Progenitor cell of endocrine pancreas (in vitro differentiated cells): Measurements from ENCODE around the gene SPSB4. TPM values are rescaled to one million over a fixed set of nuclear protein-coding genes. Genes with fewer than 3 reads are reported as not detected.

Source experiments
- DNase-seq: peaks from one replicate; pipeline ENCODE4 v3.0.0; 2021; ENCODE audit warnings: low spot score; ENCODE audit not compliant: unreplicated experiment
- H3K27ac Mint-ChIP-seq: 2 replicates; pipeline ENCODE4 v1.8.0; 2021; ENCODE audit warnings: mild to moderate bottlenecking, moderate library complexity, mixed read lengths
- H3K27me3 Mint-ChIP-seq: 2 replicates; pipeline ENCODE4 v1.8.0; 2021; ENCODE audit warnings: mixed read lengths
- H3K36me3 Mint-ChIP-seq: 2 replicates; pipeline ENCODE4 v1.8.0; 2022; ENCODE audit warnings: mixed read lengths; ENCODE audit not compliant: insufficient read depth
- H3K4me1 Mint-ChIP-seq: 2 replicates; pipeline ENCODE4 v1.8.0; 2021; ENCODE audit warnings: low read depth, mixed read lengths
- H3K4me3 Mint-ChIP-seq: 2 replicates; pipeline ENCODE4 v1.8.0; 2021; ENCODE audit warnings: low read depth, mild to moderate bottlenecking, moderate library complexity, mixed read lengths
- H3K9me3 Mint-ChIP-seq: 2 replicates; pipeline ENCODE4 v1.8.0; 2021; ENCODE audit warnings: low read depth, mixed read lengths
- total RNA-seq: library from RNA; stranded (reverse); gene quantifications from 2 replicates; pipeline ENCODE4 v1.2.1, GENCODE V29; 2021
- TF ChIP-seq, protein P1 (sequence below): fragments of 200-600 bp; sonication (generic); IDR thresholded peaks from one replicate; pipeline ENCODE4 v1.5.0; 2021; ENCODE audit warnings: antibody characterized with exemption, mild to moderate bottlenecking; ENCODE audit not compliant: unreplicated experiment

Gene SPSB4
- total RNA-seq, 1 donor from 2014 or later = 9.5 TPM

DNA sequence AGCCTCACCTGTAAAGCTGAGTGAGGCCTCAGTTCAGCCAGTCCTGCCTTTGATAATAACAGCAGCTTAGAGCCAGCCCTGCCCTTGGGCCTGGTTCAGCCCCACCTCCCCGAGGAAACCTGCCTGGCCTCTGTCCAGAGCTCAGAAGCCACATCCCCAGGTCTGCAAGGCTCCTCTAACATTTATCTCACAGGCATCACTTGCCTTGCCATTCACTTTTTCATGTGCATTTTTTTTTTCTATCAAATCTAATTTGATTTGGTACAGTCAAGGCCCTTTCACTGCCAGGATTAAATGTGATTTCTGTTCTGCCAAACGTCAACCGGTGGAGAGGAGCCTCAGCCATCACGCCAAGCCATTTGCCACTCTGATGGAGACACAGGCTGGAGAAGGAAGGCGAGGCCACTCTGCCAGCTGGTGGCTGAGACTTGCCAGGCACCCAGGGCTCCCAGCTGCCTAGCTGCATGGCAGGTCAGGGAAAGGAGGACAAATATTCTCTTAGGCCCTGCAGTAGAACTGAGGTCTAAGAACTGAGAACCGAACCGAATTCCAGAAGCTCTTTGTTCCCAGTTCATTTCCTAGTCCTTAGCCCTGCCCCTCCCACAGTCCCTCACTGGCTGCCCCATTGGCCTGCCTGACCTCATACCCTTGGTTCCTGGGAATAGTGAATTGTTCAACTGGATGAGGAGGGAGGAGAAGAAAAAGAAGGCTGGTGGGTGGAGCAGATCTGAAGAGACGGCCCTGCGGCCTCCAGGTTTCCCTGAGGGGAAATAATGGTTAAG is 76.4 kb downstream of the SPSB4 start:
- Mint-ChIP-seq H3K27me3 (no peaks in the 10 kb centered on the region), H3K9me3 (peaks cover 5% of the 10 kb centered on the region), H3K27ac (no peak overlapping the region), H3K4me1 (peaks cover 4% of the 10 kb centered on the region), H3K4me3 (no peak overlapping the region), H3K36me3 (peaks cover 3% of the 10 kb centered on the region)
- no peak for DNase-seq
- TF ChIP-seq, protein P1, sequence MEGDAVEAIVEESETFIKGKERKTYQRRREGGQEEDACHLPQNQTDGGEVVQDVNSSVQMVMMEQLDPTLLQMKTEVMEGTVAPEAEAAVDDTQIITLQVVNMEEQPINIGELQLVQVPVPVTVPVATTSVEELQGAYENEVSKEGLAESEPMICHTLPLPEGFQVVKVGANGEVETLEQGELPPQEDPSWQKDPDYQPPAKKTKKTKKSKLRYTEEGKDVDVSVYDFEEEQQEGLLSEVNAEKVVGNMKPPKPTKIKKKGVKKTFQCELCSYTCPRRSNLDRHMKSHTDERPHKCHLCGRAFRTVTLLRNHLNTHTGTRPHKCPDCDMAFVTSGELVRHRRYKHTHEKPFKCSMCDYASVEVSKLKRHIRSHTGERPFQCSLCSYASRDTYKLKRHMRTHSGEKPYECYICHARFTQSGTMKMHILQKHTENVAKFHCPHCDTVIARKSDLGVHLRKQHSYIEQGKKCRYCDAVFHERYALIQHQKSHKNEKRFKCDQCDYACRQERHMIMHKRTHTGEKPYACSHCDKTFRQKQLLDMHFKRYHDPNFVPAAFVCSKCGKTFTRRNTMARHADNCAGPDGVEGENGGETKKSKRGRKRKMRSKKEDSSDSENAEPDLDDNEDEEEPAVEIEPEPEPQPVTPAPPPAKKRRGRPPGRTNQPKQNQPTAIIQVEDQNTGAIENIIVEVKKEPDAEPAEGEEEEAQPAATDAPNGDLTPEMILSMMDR = no peak

DNA sequence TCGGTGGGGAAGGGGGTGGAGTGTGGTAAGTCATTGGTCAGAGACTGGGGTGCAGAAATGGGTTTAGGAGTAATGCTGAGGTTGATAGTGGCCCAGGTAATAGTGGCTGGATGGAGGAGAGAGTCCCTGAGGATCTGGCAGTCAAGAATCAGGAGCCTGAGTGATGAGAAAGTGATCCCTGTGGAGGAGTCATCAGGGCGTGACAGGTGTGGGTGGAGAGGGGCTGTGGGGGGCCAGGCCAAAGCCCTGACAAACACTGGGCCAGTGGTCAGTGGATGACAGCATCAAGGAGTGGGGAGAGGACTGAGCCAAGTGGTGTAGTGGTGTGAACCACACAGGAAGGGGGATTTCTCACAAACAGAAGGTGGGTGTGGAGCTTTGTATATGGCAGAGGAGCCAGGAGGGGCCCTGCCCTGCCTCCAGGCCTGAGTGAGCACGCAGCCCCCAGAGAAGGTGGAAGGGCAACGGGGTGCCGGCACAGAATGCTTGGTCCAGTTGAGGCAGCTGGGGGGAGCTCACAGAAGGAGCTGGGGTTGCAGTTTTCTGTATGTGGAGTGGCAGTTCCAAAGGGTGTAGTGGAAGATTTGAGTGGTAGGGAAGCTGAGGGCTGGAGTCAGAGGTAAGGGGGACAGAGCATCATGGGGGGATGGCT is 77.1 kb downstream of the SPSB4 start:
- Mint-ChIP-seq H3K27me3 (no peaks in the 10 kb centered on the region), H3K4me3 (no peak overlapping the region), H3K27ac (no peak overlapping the region), H3K4me1 (peaks cover under 1% of the 10 kb centered on the region), H3K9me3 (peaks cover 5% of the 10 kb centered on the region), H3K36me3 (peaks cover 10% of the 10 kb centered on the region)
- DNase-seq = no peak
- TF ChIP-seq, protein P1 = no peak

DNA sequence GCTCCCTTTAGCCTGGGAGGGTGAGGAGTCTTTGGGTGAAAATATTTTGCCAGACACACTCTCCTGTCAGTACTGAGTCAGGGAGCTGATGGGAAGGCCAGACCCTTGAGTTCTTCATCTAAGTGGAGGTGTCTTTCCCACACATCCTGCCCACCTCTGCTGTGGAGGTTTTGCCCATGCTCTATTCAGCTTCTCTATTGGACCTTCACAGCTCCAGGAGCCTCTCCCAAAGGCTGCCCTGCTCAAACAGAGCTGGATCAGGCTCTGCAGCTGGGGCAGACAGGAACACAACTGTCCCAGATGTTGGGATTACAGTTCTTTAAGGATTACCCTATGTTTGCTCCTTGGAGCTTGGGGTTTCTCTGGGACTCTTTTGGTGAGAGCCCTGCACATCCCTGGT is 77.9 kb downstream of the SPSB4 start:
- H3K4me3 Mint-ChIP-seq = no peak overlapping the region
- no peak for DNase-seq
- H3K36me3 Mint-ChIP-seq = peaks cover 10% of the 10 kb centered on the region
- TF ChIP-seq, protein P1 = no peak
- H3K27me3 Mint-ChIP-seq = no peaks in the 10 kb centered on the region
- peaks cover 8% of the 10 kb centered on the region for H3K9me3 Mint-ChIP-seq
- no peak overlapping the region for H3K27ac Mint-ChIP-seq
- H3K4me1 Mint-ChIP-seq = no peaks in the 10 kb centered on the region

DNA sequence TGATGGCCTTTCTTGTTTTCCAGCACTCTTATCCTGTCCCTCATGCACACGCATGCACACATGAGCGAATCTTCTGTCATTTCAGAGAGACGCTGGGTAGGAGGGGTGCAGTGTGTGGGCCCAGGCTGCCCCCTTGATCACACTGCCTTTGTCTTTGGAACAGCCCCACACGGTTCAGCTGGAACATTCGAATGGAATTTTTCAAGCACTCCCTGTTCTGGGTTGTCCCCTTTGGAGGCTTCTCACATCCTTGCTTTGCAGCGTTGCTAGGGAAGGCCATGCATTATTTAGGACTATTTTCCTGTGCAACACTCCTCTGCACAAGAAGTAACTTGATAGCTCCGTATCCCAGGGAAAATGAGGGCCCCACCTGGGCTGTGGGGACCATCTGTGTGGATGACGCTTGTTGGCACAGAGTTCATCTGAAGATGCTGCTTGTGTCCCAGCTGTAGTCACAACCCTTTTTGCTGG is 78.4 kb downstream of the SPSB4 start:
- H3K27me3 Mint-ChIP-seq = no peaks in the 10 kb centered on the region
- H3K9me3 Mint-ChIP-seq = peaks cover 9% of the 10 kb centered on the region
- no peaks in the 10 kb centered on the region for H3K4me1 Mint-ChIP-seq
- no peak overlapping the region for H3K4me3 Mint-ChIP-seq
- no peak for DNase-seq
- H3K27ac Mint-ChIP-seq = no peak overlapping the region
- H3K36me3 Mint-ChIP-seq = peaks cover 10% of the 10 kb centered on the region
- TF ChIP-seq, protein P1 = no peak

DNA sequence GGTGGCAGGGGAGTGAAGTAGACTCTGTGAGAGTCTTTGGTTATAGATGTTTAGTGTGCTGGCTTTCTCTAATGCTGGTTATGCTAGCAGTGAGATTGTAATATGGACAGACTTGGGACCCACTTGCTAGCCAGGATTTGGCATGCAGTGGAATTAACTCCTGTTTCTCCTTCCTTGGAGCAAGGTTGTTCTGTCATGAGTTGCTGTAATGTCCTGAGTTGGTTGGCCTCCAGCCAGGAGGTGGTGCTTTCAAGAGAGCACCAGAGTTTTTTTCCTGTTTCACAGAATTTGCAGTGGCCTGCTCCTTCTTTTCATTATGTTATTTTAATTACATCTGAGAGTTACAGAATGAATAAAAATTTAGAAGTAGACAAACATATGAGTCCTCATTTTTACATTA is 92.4 kb downstream of the SPSB4 start:
- peaks cover 28% of the 10 kb centered on the region for H3K9me3 Mint-ChIP-seq

More for the DNA sequence above, 92.4 kb downstream of the SPSB4 start:
- H3K4me1 Mint-ChIP-seq = no peaks in the 10 kb centered on the region
- peaks cover 19% of the 10 kb centered on the region for H3K36me3 Mint-ChIP-seq
- TF ChIP-seq, protein P1 = no peak
- no peaks in the 10 kb centered on the region for H3K27me3 Mint-ChIP-seq
- no peak overlapping the region for H3K27ac Mint-ChIP-seq
- no peak for DNase-seq
- H3K4me3 Mint-ChIP-seq = no peak overlapping the region
